ENCODE results near the gene FAM89B.

The FAM89B gene

DNA sequence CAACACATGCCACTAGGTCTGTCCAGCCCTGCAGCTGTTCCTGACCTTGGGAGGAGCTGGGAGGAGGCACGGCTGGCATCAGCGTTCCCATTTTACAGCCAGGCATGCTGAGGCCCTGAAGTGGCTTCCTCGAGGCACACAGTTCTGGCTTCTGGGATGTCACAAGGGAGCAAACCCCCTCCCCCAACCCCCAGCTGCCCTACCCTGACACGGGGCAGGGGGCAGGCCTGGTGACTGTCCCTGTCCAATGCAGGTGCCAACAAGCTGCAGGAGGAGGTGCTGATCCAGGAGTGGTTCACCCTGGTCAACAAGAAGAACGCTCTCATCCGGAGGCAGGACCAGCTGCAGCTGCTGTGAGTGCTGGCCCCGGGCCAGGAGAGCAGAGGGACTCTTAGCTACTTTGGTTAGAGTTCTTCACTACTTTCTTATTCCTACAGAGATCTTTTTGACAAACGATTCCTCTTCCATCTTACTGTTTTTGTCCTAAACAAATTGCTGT lies 18.0 kb downstream of the FAM89B start:
- no peak for DNase-seq

DNA sequence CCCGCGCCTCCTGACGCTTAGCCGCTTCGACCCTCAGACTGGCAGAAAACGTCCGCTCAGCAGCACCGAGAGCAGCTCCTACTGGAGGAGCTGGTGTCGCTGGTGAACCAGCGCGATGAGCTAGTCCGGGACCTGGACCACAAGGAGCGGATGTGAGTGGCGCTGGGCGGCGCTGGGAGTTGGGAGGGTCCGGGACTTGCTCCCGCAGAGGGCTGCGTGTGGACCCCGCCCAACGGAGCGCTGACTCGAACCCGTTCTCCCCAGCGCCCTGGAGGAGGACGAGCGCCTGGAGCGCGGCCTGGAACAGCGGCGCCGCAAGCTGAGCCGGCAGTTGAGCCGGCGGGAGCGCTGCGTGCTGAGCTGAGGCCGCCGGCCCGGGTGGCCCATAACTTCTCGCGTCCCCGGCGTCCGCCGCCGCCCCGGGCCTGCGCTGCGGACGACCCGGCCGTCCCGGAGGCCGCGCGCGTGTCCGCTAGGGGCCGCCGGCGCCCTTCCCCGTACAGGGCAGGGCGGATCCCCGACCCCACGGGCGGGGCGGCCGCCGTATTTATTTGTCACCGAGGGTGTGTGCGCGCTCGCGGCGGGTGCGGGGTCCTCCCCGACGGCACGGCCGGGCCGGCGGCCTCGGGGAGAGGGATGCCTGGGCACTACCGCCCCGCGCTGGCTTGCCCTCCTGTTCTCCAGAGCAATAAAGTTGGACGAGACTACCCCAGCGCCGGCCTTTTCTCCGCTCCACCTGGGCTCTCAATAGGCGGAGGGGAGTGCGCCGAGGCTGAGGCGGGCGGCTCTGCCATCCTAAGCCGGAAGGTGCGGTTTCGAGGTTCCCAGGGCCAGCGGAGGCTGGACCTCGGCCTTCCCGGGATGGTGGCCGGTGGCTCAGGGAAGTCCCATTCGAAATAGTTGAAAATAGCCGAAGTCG lies 19.9 kb downstream of the FAM89B start:
- DNase-seq, result peak; percentile 61

DNA sequence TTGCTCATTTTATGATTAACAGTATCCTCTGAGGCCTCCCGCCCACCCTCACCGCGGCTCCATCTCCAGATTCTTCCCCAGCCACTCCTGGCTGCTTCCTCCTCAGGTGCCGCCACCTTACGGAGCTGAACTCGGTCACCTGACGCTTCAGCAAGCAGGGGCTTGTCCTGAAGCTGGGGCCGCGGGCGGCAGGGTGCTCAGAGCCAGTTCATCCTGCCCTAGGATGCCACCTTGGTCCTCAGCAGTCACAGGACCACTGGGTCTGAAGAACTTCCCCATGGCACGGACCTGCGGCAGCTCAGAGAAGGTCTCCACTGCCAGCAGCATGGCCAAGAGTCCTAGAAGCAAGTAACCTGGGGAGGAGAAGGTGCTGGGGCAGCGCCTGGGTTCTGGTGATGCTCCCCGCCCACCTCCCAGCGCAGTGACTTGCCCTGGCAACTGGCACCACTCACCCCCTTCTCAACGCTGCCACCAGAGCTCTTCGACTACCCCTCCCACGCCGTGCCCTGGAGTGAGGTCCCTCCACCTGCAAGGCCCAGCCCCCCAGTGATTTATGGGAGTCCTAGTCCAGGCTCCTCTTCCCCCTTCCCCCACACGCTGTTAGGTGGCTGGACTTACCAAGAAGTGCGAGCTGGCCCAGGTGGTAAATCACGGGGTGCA lies 20.6 kb downstream of the FAM89B start:
- no peak for DNase-seq

DNA sequence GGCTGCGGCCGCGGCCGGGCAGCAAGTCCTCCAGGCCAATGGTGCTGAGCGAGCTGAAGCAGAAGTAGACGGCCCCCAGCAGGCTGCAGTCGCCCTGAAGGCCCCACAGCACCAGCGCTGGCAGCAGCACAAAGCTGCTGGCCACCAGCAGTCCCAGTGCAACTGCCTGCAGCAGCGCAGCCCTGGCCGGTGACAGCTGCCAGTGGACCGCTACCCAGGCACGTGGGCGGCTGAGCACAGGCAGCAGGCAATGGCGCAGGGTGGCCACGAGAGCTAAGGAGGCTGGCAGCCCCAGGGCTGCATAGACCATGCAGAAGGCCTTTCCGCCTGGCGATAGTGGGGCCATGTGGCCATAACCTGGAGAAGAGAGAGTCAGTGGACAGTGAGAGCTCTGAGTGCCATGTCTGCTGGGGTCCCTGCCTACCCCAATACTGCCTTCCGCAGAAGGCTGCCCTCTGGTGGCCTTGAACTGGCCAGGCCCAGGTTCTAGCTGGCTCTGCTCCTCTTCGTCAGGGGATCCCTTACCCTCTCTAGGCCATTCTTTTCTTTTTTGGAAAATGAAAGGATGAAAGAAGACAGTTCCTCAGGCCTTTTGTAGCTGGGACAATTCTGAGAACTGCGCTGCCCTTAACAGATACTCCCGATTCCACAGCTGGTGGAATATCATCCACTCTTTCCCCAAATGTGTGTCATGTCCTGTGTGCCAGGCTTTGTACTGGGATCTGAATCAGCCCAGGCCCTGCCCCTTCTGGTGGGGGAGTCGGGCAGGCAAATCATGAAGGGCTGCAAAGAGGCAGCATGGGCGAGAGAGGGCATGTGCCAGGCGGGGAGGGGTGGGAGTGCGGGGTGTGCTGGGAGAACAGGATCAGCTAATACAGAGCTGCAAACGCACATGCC lies 21.4 kb downstream of the FAM89B start:
- peak; percentile 34 for DNase-seq

DNA sequence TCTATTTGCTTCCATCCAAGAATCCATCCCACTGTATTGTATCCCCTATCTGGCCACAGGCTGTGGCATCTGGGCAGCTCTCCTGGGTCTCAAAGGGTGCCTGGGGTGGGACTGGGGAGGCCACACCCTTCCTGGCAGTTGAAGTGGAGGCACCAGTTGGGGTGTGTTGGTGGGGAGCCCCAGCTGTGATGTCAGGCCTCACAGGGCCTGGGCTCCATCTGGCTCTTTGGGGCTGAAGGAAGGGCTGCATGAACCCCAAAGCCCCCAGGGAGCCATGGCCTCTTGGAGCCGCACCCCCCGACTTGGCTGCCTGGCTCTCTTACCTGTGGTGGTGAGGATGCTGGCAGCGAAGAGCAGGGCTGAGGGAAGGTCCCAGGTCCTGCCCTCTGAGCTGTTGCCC lies 22.8 kb downstream of the FAM89B start:
- DNase-seq, result no peak

DNA sequence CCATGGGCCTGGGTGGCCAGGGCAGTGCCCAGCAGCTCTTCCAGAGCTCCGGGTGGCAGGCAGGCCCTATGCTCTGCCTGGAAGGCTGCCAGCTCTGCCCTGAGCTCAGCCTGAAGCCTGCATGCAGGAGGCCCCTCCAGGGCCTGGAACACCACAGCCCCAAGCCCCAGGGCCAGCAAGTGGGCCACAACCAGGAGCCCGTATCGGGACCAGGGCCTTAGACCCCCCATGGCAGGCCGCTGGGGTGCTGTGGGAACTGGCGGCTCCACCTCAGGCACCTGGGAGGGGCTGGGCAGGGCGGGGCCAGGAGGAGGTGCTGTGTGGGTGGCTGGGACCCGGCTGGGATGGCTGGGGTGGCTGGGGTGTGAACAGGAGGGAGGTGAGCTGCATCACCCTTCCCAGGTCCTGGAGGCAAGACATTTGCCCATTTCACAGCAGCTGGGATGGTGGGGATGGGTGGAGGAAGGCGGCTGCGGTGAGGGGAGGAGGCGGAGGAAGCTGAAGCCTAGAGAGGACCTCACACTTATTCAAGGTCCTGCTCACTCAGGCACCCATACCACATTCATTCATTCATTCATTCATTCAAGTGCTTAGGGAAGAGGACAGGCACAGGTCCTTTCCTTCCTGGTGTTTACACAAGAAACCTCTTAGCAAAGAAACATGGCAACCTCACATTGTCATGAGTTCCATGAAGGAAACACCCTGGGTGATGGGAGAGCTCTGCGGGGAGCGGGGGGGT lies 23.4 kb downstream of the FAM89B start, which contains the start of gene KCNK7:
Gene KCNK7 (minus strand): TSS at position 258 of the 739 bp plus-strand sequence. CDS start 28 bp downstream, at position 230.
- DNase-seq, result no peak

DNA sequence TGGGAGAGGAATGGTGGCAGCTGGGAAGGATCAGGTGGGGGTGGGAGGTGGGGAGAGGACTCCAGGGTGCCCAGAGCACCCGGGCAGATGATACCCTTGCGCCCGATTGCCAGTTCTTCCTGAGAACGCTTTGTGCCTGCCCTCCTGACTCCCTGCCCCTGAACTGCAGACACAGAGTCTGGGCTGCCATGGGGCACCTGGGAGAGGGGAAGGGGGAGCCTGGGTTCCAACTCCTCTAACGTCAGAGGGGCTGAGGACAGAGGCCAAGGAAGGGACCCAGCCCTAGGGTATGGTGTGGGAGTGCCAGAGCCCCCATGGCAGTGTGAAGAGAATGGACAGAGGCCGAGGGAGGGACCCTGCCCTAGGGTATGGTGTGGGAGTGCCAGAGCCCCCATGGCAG lies 24.2 kb downstream of the FAM89B start:
- DNase-seq, result no peak

DNA sequence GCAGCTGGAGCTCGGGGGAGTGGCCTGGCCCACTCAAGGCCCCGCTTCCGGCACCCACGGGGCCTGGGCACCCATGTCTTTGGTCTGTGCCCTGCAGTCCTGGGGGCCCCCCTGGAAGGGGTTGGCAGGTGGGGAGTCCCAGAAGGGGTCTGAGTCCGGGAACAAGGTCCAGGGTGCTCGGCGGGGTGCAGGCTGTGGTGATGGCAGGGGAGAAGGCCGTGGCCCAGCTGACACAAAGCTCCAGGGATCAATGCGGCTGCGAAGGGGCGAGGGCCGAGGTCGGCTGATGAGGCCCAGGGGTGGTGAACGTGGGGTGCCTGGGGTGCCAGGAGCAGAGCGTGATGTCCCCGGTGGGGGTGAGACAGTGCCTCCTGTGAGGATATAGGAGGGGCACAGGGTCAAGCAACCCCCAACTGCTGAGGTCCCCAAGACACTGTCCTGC lies 25.9 kb downstream of the FAM89B start:
- DNase-seq, result no peak

DNA sequence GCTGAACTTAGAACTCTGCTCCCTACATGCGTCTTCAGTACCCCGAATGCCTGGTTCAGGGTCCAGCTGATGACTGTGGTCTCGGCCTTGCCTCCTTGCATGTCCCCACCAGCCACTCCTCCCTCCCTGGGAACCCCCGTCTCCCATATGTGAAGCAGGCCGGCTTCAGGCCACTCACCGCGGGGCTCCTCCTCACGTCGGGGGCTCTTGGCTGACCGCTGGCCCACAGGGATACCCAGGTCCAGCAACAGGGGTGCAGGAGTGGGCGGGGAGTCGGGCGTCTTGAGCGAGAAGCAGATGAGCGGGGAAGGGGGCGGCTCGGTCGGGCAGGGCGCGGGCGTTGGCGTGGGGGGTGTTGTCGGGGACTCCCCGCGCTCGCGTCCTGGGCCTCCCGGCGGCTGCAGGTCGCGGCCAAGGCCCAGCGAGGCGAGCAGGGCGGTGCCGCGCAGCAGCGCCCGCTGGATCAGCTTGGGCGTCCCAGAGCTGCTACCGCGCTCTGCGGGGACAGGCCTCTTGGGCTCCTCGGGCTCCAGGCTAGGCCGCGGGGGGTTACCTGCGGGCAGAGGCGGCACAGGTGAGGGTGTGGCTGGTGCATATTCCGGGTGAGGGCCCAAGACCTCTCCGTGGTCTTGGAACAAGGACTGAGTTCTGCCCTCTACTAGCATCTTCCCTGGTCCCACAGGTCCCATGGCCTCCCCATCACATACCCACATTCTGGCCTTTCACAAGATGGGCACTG lies 27.0 kb downstream of the FAM89B start:
- no peak for DNase-seq

DNA sequence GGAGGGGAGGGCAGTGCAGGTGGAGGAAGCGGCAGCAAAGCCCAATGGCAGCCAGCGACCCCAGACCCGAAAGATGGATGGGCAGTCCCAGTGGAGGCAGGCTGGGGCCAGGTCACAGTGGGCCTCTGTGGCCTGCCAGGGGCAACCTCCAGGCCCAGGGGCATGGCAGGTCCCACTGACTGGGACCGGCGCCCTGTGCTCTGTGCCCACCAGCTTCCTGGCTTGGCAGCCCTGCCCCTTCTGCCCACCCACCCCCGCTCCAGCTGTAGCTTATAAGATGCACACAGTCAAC lies 27.6 kb downstream of the FAM89B start:
- DNase-seq, result no peak

DNA sequence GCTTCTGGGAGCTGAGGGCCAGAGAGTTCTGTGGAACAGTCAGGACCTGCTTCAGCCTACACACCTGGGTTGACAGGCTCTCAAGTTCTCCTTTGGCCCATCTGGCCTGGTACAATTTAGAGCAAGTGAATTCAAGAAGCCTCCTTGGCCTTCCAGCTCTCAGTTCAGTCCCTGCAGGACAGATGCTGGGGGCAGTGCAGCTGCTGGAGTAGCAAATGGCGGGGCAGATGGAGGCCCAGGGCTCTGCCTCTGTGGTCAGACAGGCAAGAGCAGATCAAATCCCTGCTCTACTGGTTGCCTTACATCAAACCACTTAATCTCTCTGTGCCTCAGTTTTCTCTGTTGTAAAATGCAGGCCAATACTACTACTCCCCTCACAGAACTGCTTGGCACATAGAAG lies 31.9 kb downstream of the FAM89B start:
- DNase-seq, result no peak

DNA sequence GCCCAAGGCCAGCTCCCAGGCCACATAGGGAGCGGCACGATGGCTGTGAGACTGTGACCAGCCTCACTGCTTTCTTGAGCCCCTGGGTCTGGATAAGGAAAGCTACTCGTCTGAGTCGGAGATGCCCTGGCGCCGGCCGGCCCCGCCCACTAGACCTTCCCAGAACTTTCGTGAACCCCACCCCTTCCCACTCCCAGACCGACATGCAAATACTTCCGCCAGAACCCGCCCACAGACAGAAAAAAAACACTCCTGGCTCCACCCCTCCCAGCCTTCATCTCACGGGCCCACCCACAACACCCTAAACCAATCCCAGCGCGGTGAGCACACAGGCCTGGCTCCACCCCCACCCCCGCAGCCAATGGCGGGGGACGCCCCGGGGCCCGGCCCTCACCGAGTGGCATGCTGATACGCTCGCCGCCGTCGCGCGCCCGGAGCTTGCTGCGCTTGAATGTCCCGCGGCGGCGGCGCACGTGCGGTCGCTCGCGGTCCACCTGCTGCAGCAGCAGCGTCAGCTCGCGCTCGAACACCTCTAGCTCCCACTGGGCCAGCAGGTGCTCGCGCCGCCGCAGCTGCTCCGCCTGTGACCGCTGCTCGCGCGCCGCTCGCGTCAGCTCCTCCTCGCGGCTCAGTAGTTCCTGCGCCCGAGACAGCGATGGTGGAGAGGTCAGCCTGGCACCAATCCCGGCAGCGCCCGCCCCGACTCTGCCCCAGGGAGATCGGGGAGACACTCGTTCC lies 34.7 kb downstream of the FAM89B start:
- peak; percentile 97 for DNase-seq

DNA sequence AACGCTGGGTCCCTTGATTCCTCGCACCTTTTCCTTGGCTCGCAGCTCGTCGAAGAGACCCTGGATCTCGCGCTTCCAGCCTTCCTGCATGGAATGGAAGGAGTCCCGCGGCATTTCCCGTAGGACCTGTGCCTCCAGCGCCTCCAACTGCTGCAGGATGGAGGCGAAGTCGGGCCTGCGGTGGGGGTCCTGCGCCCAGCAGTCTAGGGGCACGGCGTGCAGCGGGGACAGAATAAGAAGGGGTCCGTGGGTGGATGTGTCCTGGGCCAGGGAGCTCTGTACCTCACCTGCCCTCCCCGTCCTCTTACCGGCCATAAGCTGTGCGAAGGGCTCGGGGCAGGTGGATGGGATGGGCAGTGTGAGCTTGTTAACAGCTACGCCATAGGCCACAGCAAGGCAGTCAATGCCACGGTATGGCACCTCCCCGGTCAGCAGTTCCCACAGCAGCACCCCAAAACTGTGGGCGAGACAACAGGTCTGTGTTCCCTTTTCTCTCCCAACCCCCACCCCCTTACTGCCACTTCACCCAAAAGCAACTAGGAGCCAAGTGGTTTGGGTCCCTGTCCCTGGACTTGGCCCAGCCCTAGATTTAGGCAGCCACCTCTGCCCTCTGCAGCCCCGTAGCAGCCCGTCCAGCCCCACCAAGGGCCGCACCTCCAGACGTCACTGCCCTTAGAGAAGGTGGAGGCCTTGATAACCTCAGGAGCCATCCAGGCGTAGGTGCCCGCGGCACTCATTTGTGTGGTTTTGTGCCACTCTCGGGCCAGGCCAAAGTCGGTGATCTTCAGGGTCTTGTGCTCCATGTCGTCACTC lies 35.5 kb downstream of the FAM89B start:
- no peak for DNase-seq

DNA sequence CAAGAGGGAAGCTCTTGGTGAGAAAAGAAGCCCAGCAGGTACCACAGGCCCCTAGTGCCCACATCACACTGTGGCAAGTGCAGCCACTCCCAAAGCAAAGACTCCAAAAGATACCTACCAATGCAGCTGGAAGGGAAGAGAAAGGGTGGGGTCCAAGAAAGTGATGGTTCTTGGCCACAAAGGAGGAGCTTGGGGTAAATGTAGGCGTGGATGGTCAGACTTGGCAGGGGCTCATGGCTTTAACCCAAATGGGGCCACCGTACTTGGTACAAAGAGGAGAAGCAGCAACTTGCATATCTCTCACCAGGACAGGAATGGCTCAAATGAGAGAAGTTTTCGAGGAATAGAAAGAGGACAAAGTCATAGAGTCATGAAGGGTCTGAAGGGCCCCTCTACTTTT lies 36.9 kb downstream of the FAM89B start:
- DNase-seq, result no peak

DNA sequence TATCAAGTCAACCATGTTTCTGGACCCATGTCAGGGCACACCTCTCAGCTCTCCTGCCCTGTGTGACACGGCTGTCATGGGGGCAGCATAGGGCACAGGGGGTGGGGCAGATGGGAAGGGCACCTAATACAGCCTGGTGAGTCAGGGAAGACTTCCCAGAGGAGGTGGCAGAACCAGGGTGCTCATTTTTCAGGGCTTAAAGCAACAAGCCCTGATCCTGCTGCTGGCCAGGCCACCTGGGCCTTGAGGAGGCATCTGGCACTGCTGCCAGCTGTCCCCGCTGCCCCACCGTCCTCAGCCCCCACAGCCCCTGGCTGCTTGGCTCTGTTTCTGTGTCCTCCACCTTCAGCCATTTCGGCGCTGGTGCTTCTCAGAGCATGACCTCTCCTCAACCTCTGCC lies 37.3 kb downstream of the FAM89B start:
- DNase-seq, result no peak

DNA sequence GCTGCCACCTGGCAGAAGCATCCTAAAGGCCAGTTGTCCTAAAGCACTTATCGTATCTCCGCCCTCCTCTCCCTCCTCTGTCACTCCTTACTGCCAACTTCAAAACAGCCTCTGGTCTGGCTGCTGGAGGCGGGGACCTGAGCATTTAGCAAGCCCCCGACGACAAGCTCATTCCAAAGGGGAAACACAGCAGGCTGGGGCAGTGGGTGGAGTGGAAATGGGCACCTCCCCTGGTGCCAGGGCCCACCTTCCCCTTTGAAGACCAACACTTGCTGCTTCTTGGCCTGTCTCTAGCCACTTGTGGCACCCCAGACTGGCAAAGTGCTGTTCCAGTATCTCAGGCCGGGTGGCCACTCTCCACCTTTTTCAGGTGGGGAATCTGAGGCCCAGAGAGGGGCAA lies 38.1 kb downstream of the FAM89B start:
- no peak for DNase-seq

DNA sequence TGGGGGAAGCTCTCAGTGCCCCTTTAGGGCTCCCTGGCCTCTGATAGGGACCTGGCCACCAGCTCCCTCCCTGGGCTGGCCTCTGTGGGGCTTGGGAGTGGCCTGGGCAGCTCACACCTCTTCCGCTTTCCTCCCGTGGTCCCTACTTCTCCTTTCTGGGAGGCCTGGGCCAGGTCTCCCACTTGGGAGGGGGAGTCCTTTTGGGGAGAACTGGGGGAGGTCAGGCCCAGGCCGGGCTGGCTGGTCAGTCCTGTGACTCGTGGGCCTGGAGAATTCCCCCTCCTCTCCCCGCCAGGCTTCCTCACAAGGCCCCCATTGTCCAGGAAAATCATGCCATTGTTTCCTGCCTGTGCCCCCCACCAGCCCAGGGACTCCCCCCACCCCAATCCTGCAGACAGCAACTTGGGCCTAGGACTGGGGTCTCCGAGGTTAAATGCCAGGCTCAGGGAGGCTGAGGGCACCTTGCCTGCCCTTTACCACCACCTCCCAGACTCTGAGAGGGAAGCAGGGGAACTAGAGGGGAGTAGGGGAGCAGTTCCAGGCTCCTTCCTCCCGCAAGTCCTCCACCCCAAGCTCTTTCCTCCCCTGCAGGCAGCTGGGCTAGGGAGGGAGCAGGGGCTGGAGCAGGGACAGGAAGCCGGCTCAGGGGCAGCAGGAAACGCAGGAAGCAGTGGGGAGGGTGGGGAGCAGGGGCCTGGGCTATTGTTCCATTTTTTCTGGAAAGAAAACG lies 38.9 kb downstream of the FAM89B start:
- DNase-seq, result no peak

DNA sequence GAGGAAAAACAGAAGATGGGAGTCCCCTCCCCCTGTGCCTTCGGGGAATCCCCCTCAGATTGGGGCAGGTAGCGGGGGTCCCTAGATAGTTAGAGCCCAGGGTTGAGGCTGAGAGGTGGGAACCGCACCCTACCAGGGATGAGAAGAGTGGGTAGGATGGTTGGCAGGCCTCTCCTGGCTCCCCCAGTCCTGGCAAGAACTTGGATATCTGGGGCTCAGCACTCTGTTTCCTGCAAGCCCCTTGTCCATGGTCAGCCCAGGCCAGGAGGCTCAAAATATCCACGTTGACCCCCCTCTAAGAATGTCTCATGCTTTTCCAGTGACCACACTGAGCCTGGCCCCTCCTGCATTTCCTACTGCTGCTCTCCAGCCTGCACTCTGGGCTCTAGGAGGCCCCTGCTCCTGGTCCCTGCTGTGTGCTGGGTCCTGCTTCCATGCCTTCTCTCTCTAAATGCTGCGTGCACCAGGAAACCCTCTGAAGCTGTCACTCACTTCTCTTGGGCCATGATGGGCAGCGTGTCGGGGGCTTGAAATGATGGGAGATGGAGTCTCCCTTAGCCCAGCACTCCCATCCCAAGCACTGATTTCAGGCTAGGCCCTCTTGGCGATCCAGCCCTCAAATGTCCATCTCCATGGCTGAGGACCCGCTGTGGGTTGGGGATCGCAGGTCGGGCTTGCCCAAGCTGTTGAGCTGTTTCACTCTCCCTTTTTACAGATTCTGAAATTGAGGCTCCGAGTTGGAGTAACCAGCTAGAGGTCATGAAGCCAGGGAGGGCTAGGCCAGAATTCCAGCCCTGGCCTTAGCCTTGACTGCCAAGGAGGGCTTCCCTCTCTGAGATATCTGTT lies 39.6 kb downstream of the FAM89B start:
- DNase-seq, result no peak

Measured in fibroblast of skin of scalp (primary cell).